C4-2B (cell line): Measurements from ENCODE around the gene SLC7A10.

Experiments
- ZFX ChIP-seq: fragments of 450-650 bp; IDR thresholded peaks from 2 replicates; pipeline ENCODE4 v1.6.1; 2017
- TF ChIP-seq, protein P1 (sequence below): fragments of 450-650 bp; conservative IDR thresholded peaks from 2 replicates; pipeline ENCODE4 v1.5.1; 2017; ENCODE audit warnings: mild to moderate bottlenecking

- TF ChIP-seq, protein P1, sequence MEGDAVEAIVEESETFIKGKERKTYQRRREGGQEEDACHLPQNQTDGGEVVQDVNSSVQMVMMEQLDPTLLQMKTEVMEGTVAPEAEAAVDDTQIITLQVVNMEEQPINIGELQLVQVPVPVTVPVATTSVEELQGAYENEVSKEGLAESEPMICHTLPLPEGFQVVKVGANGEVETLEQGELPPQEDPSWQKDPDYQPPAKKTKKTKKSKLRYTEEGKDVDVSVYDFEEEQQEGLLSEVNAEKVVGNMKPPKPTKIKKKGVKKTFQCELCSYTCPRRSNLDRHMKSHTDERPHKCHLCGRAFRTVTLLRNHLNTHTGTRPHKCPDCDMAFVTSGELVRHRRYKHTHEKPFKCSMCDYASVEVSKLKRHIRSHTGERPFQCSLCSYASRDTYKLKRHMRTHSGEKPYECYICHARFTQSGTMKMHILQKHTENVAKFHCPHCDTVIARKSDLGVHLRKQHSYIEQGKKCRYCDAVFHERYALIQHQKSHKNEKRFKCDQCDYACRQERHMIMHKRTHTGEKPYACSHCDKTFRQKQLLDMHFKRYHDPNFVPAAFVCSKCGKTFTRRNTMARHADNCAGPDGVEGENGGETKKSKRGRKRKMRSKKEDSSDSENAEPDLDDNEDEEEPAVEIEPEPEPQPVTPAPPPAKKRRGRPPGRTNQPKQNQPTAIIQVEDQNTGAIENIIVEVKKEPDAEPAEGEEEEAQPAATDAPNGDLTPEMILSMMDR: no peak
- TF ChIP-seq ZFX: no peak
Observed at GRCh38 chr19:33196446-33197193, 29.0 kb downstream of the SLC7A10 start.
